Measurements from ENCODE around the gene KHNYN. TPM values are rescaled to one million over a fixed set of nuclear protein-coding genes. Genes with fewer than 3 reads are reported as not detected.

KHNYN gene
- total RNA-seq, 1 donor from 2014 or later: 43.8 TPM

- Mint-ChIP-seq H3K4me3 (ENCODE audit: unreplicated experiment) (no peak overlapping the region), H3K27me3 (ENCODE audit: unreplicated experiment) (peaks cover 5% of the 10 kb centered on the region), H3K4me1 (ENCODE audit: unreplicated experiment) (peaks cover 19% of the 10 kb centered on the region), H3K9me3 (ENCODE audit: unreplicated experiment) (no peaks in the 10 kb centered on the region), H3K27ac (ENCODE audit: unreplicated experiment) (no peak overlapping the region), H3K36me3 (ENCODE audit: low read depth, unreplicated experiment) (peaks cover 28% of the 10 kb centered on the region)
- TF ChIP-seq, protein P1, sequence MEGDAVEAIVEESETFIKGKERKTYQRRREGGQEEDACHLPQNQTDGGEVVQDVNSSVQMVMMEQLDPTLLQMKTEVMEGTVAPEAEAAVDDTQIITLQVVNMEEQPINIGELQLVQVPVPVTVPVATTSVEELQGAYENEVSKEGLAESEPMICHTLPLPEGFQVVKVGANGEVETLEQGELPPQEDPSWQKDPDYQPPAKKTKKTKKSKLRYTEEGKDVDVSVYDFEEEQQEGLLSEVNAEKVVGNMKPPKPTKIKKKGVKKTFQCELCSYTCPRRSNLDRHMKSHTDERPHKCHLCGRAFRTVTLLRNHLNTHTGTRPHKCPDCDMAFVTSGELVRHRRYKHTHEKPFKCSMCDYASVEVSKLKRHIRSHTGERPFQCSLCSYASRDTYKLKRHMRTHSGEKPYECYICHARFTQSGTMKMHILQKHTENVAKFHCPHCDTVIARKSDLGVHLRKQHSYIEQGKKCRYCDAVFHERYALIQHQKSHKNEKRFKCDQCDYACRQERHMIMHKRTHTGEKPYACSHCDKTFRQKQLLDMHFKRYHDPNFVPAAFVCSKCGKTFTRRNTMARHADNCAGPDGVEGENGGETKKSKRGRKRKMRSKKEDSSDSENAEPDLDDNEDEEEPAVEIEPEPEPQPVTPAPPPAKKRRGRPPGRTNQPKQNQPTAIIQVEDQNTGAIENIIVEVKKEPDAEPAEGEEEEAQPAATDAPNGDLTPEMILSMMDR (IDR thresholded peaks at IDR 0.05; ENCODE audit: unreplicated experiment): no peak
- no peak for DNase-seq (ENCODE audit: low spot score)
Measured at GRCh38 chr14:24407608-24408325, 22.0 kb upstream of the KHNYN start.

DNA sequence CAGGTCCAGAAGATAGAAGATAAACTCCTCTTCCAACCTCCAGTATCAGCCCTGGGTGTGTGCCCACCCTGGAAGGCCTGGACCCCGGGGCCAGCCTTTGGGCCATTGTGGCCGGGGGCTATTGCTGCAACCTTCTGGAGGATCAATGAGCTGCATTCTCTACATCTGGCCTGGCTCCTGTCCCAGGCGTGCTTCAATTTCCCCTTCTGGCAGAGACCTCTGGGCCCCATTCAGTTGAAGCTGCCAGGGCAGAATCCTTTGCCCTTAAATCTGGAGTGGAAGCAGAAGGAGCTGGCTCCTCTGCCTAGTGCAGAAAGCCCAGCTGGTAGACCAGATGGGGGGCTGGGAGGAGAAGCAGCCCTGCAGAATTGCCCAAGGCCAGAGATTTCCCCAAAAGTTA lies 21.0 kb upstream of the KHNYN start:
- DNase-seq (ENCODE audit: low spot score): no peak
- Mint-ChIP-seq H3K4me3 (ENCODE audit: unreplicated experiment) (no peak overlapping the region), H3K4me1 (ENCODE audit: unreplicated experiment) (peaks cover 10% of the 10 kb centered on the region), H3K9me3 (ENCODE audit: unreplicated experiment) (no peaks in the 10 kb centered on the region), H3K36me3 (ENCODE audit: low read depth, unreplicated experiment) (peaks cover 31% of the 10 kb centered on the region), H3K27ac (ENCODE audit: unreplicated experiment) (no peak overlapping the region), H3K27me3 (ENCODE audit: unreplicated experiment) (peaks cover 8% of the 10 kb centered on the region)
- TF ChIP-seq, protein P1 (IDR thresholded peaks at IDR 0.05; ENCODE audit: unreplicated experiment): no peak

- H3K4me1 Mint-ChIP-seq (ENCODE audit: unreplicated experiment): peaks cover 5% of the 10 kb centered on the region
- H3K4me3 Mint-ChIP-seq (ENCODE audit: unreplicated experiment): no peak overlapping the region
- no peak overlapping the region for H3K27ac Mint-ChIP-seq (ENCODE audit: unreplicated experiment)
- TF ChIP-seq, protein P1 (IDR thresholded peaks at IDR 0.05; ENCODE audit: unreplicated experiment): no peak
- no peak for DNase-seq (ENCODE audit: low spot score)
- H3K27me3 Mint-ChIP-seq (ENCODE audit: unreplicated experiment): peaks cover 8% of the 10 kb centered on the region
- peaks cover 32% of the 10 kb centered on the region for H3K36me3 Mint-ChIP-seq (ENCODE audit: low read depth, unreplicated experiment)
- no peaks in the 10 kb centered on the region for H3K9me3 Mint-ChIP-seq (ENCODE audit: unreplicated experiment)
Measured at GRCh38 chr14:24409192-24409591, 20.6 kb upstream of the KHNYN start.

DNA sequence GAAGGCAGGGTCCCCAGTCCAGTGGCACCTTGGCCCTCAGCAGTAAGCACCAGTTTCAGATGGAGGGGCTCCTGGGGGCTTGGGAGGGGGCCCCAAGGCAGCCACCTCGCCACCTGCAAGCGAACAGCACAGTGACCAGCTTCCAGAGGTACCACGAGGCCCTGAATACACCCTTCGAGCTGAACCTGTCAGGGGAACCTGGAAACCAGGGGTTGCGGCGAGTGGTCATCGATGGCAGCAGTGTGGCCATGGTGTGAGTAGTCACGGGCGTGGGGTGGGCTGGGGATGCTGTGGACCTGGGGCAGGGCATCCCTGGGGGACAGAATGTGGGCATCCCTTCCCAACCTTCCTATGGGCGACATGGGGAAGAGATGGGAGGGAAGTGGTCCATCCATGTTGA lies 19.8 kb upstream of the KHNYN start:
- no peak for DNase-seq (ENCODE audit: low spot score)

More for the DNA sequence above, 19.8 kb upstream of the KHNYN start:
- Mint-ChIP-seq H3K4me3 (ENCODE audit: unreplicated experiment) (no peak overlapping the region), H3K27ac (ENCODE audit: unreplicated experiment) (no peak overlapping the region), H3K4me1 (ENCODE audit: unreplicated experiment) (no peaks in the 10 kb centered on the region), H3K36me3 (ENCODE audit: low read depth, unreplicated experiment) (peaks cover 40% of the 10 kb centered on the region), H3K27me3 (ENCODE audit: unreplicated experiment) (peaks cover 11% of the 10 kb centered on the region), H3K9me3 (ENCODE audit: unreplicated experiment) (no peaks in the 10 kb centered on the region)
- TF ChIP-seq, protein P1 (IDR thresholded peaks at IDR 0.05; ENCODE audit: unreplicated experiment): no peak
